Heart left ventricle (tissue), 16 donors: ENCODE data around the gene SPTB. TPM values are rescaled to one million over a fixed set of nuclear protein-coding genes. Genes with fewer than 3 reads are reported as not detected.

ENCODE experiments used
- ATAC-seq, 4 donors: fragments of 200-7000 bp; cut with Tn5 transposase; one replicate each; pipeline ENCODE4 v1.9.1; 2020 to 2022; ENCODE audit warnings: moderate library complexity in 4 of 4, mild to moderate bottlenecking in 3 of 4, moderate number of reproducible peaks in 1 of 4
- DNase-seq, 5 donors: peaks; one replicate each; pipeline ENCODE4 v3.0.0-alpha.2; 2020
- H3K27ac ChIP-seq, 12 donors: fragments of 200-600 bp; sonication (generic) in 4 of 12; one replicate each; pipeline versions ENCODE4 v1.5.0 to v1.8.0; 2016 to 2022; ENCODE audit warnings: mild to moderate bottlenecking in 2 of 12
- H3K27me3 ChIP-seq, 9 donors: fragments of 200-600 bp; sonication (generic) in 2 of 9; one replicate each; pipeline versions ENCODE4 v1.5.1 to v1.8.0; 2016 to 2022; ENCODE audit warnings: mild to moderate bottlenecking in 3 of 9
- H3K36me3 ChIP-seq, 9 donors: fragments of 200-600 bp; sonication (generic) in 2 of 9; one replicate each; pipeline versions ENCODE4 v1.5.0 to v1.8.0; 2018 to 2022; ENCODE audit warnings: mild to moderate bottlenecking in 2 of 9
- H3K4me1 ChIP-seq, 12 donors: fragments of 200-600 bp; sonication (generic) in 4 of 12; one replicate each; pipeline versions ENCODE4 v1.5.0 to v1.8.0; 2016 to 2022; ENCODE audit warnings: mild to moderate bottlenecking in 3 of 12
- H3K4me3 ChIP-seq, 12 donors: fragments of 200-600 bp; sonication (generic) in 4 of 12; one replicate each; pipeline versions ENCODE4 v1.5.0 to v1.8.0; 2017 to 2022; ENCODE audit warnings: mild to moderate bottlenecking in 9 of 12, moderate library complexity in 4 of 12
- H3K9me3 ChIP-seq, 12 donors: fragments of 200-600 bp; sonication (generic) in 4 of 12; one replicate each; pipeline versions ENCODE4 v1.5.0 to v1.8.0; 2016 to 2022; ENCODE audit warnings: mild to moderate bottlenecking in 1 of 12
- CTCF ChIP-seq, 12 donors: fragments of 200-600 bp; sonication (generic) in 4 of 12; IDR thresholded peaks; one replicate each; pipeline versions ENCODE4 v1.5.0 to v1.8.0; 2018 to 2022; ENCODE audit warnings: antibody characterized with exemption in 12 of 12, mild to moderate bottlenecking in 5 of 12
- POLR2A ChIP-seq, 2 donors: fragments of 450-650 bp; IDR thresholded peaks; one replicate each; pipeline ENCODE4 v1.6.1; 2017; ENCODE audit warnings: antibody characterized with exemption in 2 of 2, mild to moderate bottlenecking in 2 of 2, moderate library complexity in 2 of 2
- WGBS, 4 donors: extraction: QIAGEN DNeasy Blood & Tissue Kit in 2 of 4; methylation state at CpG; one replicate each; pipeline versions ENCODE4 v1.1.5 to v1.1.7; 2013 to 2018; 5-methylcytosine and 5-hydroxymethylcytosine counted together
- intact Hi-C, 10 donors: fragments of 100-400 bp; cut with DNase I; formaldehyde crosslinking; loops; one replicate each; pipeline versions ENCODE4 v1.11.1 to v1.14.2; 2022
- polyA plus RNA-seq, 2 donors: library from polyadenylated mRNA; stranded (reverse); fragments of 200-250 nt; gene quantifications; one replicate each; pipeline ENCODE4 v1.2.3, GENCODE V29; 2013
- total RNA-seq, 9 donors: library from RNA; depleted of rRNA in 2 of 9; stranded (reverse); fragments of >200 nt in 2 of 9; fragmentation: NEBNext Ultra II Directional in 3 of 9; extraction: Animal tissue kit (Norgen Biotek cat#: 25700) in 3 of 9; gene quantifications; one replicate each; pipeline versions ENCODE4 v1.1.0 to v1.2.4, GENCODE V29; 2016 to 2023
- donor health status: ischemic (EF 13 %, LVEDD 7.1; RV severe dilation, severe dysfunction).
- donor health status: healthy with polysubstance abuse.
- donor health status: DM: no; HTN: yes; CAD: no.
- donor health status: DM: no; HTN: no; CAD: no.
- donor health status: ischemic (EF 25% LVEDD 6.9; RV normal size, moderate dysfunction).
- donor health status: ischemic (EF 25% LVEDD 5.7; RV mildly dilated, moderate dysfunction).
- donor health status: healthy.
- donor health status: DM: yes; HTN: yes; CAD: no.
- donor health status: ischemic (EF 35%, LVEDD 5.7; RV mildly dilated, moderate dysfunction).
- donor health status: nonischemic (EF 11% LVEDD 7.7; RV severe dilation, severe dysfunction).
- donor health status: DM: yes; HTN: yes; CAD: no.
- donor health status: PGD.
- donor health status: ischemic (EF 29% LVEDD 5.4; RV normal size, mild dysfunction).
- donor health status: nonischemic (EF 23%, LVEDD 6.1; RV moderate dilation, normal function).

SPTB gene
- total and polyA plus RNA-seq, 11 donors, result 60.3 to 195 (median 92.6) TPM

DNA sequence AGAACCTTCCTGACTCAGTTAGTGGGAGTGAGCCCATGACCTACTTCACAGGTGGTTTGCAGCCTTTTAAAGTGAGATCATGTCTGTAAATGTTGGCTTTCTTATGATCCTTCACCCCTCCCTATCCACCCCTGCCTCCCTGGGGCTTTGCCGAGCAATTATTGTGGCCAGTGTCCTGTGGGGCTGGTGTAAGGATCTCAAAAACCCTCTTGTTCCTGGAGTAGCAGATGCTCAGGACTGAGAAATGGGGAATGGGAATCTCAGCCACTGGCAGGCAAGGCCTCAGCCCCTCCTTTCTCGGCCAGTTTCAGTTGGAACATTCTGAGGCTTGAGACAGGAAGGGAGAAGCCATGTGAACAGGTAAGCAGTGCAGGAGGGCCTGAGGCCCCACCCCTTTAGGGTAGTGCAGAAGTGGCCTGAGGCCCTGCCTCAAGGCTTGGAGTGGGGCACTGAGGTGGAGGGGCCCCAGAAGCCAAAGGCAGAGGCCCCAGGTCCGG lies 121.6 kb downstream of the SPTB start:
- Histone ChIP-seq H3K36me3 (no peaks in the 10 kb centered on the region), H3K4me3 (no peak overlapping the region), H3K9me3 (no peaks in the 10 kb centered on the region), H3K4me1 (peaks cover 0 to 72% (median 64%) of the 10 kb centered on the region in 12 donors), H3K27me3 (no peaks in the 10 kb centered on the region), H3K27ac (peak overlapping the region in 11 of 12 donors; percentile 26 to 87 (median 69))
- DNase-seq (peak in 2 of 5 donors; percentile 66 to 73), ATAC-seq (peak in 2 of 4 donors; percentile 8 to 53)
- 59 to 83% (median 66%) methylated on average over 2 to 3 of the region's 3 CpGs for WGBS, 4 donors
- intact Hi-C loops, result loop anchor here in 2 of 10 donors (5.0 to 10.0 kb wide), 2 partner anchors 41 to 53 kb away; partner anchors contain the start of gene PLEKHG3 (in 1 of the 2)
- TF ChIP-seq POLR2A (IDR thresholded peaks at IDR 0.05) (no peak), CTCF (IDR thresholded peaks at IDR 0.05) (no peak)

GRCh38 chr14:64757601-64758000 lies 122.1 kb downstream of the SPTB start:
- H3K4me3 ChIP-seq, result no peak overlapping the region
- H3K36me3 ChIP-seq, result no peaks in the 10 kb centered on the region
- DNase-seq (no peak), ATAC-seq (no peak)
- peaks cover 0 to 68% (median 59%) of the 10 kb centered on the region in 12 donors for H3K4me1 ChIP-seq
- WGBS, 4 donors, result 69 to 85% (median 82%) methylated on average over 3 of the region's 3 CpGs
- H3K27ac ChIP-seq, result peak overlapping the region in 10 of 12 donors; percentile 25 to 87 (median 69)
- no peaks in the 10 kb centered on the region for H3K9me3 ChIP-seq
- no peak for TF ChIP-seq POLR2A (IDR thresholded peaks at IDR 0.05)
- TF ChIP-seq CTCF (IDR thresholded peaks at IDR 0.05), result no peak
- no peaks in the 10 kb centered on the region for H3K27me3 ChIP-seq
- intact Hi-C loops, result loop anchor here in 2 of 10 donors (5.0 to 10.0 kb wide), 2 partner anchors 40 to 53 kb away; partner anchors contain the start of gene PLEKHG3 (in 1 of the 2)

GRCh38 chr14:64756712-64757111 lies 123.0 kb downstream of the SPTB start:
- H3K27me3 ChIP-seq, result no peaks in the 10 kb centered on the region
- H3K27ac ChIP-seq, result peak overlapping the region in 1 of 12 donors; percentile 20
- WGBS, 4 donors, result 96 to 99% (median 97%) methylated on average over 5 of the region's 5 CpGs
- TF ChIP-seq CTCF (IDR thresholded peaks at IDR 0.05), result no peak
- no peak for TF ChIP-seq POLR2A (IDR thresholded peaks at IDR 0.05)
- peaks cover 0 to 4% (median 0%) of the 10 kb centered on the region in 9 donors for H3K36me3 ChIP-seq
- DNase-seq (no peak), ATAC-seq (no peak)
- H3K9me3 ChIP-seq, result no peaks in the 10 kb centered on the region
- H3K4me3 ChIP-seq, result no peak overlapping the region
- peaks cover 0 to 59% (median 50%) of the 10 kb centered on the region in 12 donors for H3K4me1 ChIP-seq
- intact Hi-C loops, result loop anchor here in 2 of 10 donors (5.0 to 10.0 kb wide), 2 partner anchors 39 to 52 kb away; partner anchors contain the start of gene PLEKHG3 (in 1 of the 2)

DNA sequence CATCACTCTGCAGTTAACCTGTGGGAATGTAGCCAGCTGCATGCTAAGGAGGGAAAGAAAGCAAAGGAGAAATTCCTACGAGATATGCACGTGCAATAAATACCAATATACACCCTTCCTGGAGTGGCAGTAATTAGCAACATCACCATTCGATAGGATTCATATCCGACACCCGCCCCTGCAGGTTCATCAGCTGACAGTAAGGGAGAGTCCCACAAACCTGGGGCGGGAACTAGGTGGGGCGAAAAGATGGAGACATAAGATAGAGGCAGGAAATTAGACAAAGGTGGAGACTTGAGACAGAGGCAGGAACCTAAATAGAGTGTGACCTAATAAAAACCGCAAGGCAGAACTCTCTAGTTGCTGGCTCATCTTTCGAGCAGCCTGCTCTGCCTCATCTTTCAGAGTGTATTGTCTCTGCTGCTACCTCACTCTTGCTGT lies 123.9 kb downstream of the SPTB start:
- 51 to 69% (median 61%) methylated on average over 9 of the region's 9 CpGs for WGBS, 4 donors
- peaks cover 0 to 50% (median 41%) of the 10 kb centered on the region in 12 donors for H3K4me1 ChIP-seq
- no peak overlapping the region for H3K27ac ChIP-seq
- no peak for ATAC-seq
- H3K36me3 ChIP-seq, result peaks cover 0 to 12% (median 0%) of the 10 kb centered on the region in 9 donors
- H3K4me3 ChIP-seq, result no peak overlapping the region
- TF ChIP-seq CTCF (IDR thresholded peaks at IDR 0.05) (no peak), POLR2A (IDR thresholded peaks at IDR 0.05) (no peak)
- no peaks in the 10 kb centered on the region for H3K9me3 ChIP-seq
- H3K27me3 ChIP-seq, result no peaks in the 10 kb centered on the region
- intact Hi-C loops, result loop anchor here in 2 of 10 donors (5.0 to 10.0 kb wide), 2 partner anchors 38 to 51 kb away; partner anchors contain the start of gene PLEKHG3 (in 1 of the 2)
- DNase-seq, result no peak
